CD4-positive, alpha-beta T cell (primary cell): ENCODE results near the gene KRT76. TPM values are rescaled to one million over a fixed set of nuclear protein-coding genes. Genes with fewer than 3 reads are reported as not detected.
"Not testable (repeated sequence)": the region's sequence is repeated elsewhere in the genome, so short reads cannot be mapped to it uniquely, and the experiment has no call there.

Source experiments
- ATAC-seq: fragments of 200-7000 bp; cut with Tn5 transposase; one replicate; pipeline ENCODE4 v1.10.0; 2022; ENCODE audit warnings: mild to moderate bottlenecking; ENCODE audit not compliant: poor library complexity
- CTCF ChIA-PET: fragments of 350-600 bp; sonication (Branson Sonifier 250); formaldehyde crosslinking; loops from one replicate; lab custom pipeline; 2021; ENCODE audit warnings: antibody characterized with exemption, inconsistent platforms; lab: Charles Lee
- POLR2A ChIA-PET: fragments of 350-600 bp; sonication (Branson Sonifier 250); formaldehyde crosslinking; loops from one replicate; lab custom pipeline; 2021; ENCODE audit warnings: antibody characterized with exemption, inconsistent platforms; lab: Charles Lee
- DNase-seq, 14 experiments: peaks; one replicate each; pipeline ENCODE4 v3.0.0-alpha.2; 2013 to 2020; ENCODE audit warnings: mixed read lengths in 2 of 14
- H3K27ac ChIP-seq, 2 donors: one replicate each; pipeline versions ENCODE4 v1.5.1 to v1.7.0; 2013; ENCODE audit warnings: low read length in 2 of 2, low read depth in 1 of 2, mild to moderate bottlenecking in 1 of 2
- H3K27me3 ChIP-seq, 2 experiments: 1 replicate in 1 of 2; 2 replicates in 1 of 2; pipeline versions ENCODE4 v1.6.1 to v1.7.0; 2013; ENCODE audit warnings: low read length in 2 of 2, control low read depth in 1 of 2, mild to moderate bottlenecking in 1 of 2, moderate library complexity in 1 of 2; ENCODE audit not compliant: insufficient read depth in 2 of 2, control insufficient read depth in 1 of 2
- H3K36me3 ChIP-seq: one replicate; pipeline ENCODE4 v1.6.1; 2013; ENCODE audit warnings: low read length, control low read depth; ENCODE audit not compliant: insufficient read depth
- H3K4me1 ChIP-seq: one replicate; pipeline ENCODE4 v1.6.1; 2013; ENCODE audit warnings: low read length, control low read depth; ENCODE audit not compliant: insufficient read depth
- H3K4me3 ChIP-seq: one replicate; pipeline ENCODE4 v1.5.1; 2013; ENCODE audit warnings: mild to moderate bottlenecking, low read length, moderate library complexity
- H3K9me3 ChIP-seq, 2 experiments: 1 replicate in 1 of 2; 2 replicates in 1 of 2; pipeline versions ENCODE4 v1.6.1 to v1.7.0; 2013; ENCODE audit warnings: low read length in 2 of 2, mild to moderate bottlenecking in 2 of 2, control low read depth in 1 of 2, moderate library complexity in 1 of 2; ENCODE audit not compliant: control insufficient read depth in 1 of 2, insufficient read depth in 1 of 2
- H3K27ac Mint-ChIP-seq: one replicate; pipeline ENCODE4 v1.8.0; 2020; ENCODE audit warnings: mixed read lengths
- H3K27me3 Mint-ChIP-seq: one replicate; pipeline ENCODE4 v1.8.0; 2021; ENCODE audit warnings: mixed read lengths
- H3K36me3 Mint-ChIP-seq: one replicate; pipeline ENCODE4 v1.8.0; 2021; ENCODE audit warnings: low read depth, mixed read lengths
- H3K4me1 Mint-ChIP-seq: one replicate; pipeline ENCODE4 v1.8.0; 2021; ENCODE audit warnings: low read depth, mixed read lengths
- H3K4me3 Mint-ChIP-seq: one replicate; pipeline ENCODE4 v1.8.0; 2020; ENCODE audit warnings: mild to moderate bottlenecking, mixed read lengths
- H3K9me3 Mint-ChIP-seq: one replicate; pipeline ENCODE4 v1.8.0; 2020; ENCODE audit warnings: mixed read lengths
- CTCF ChIP-seq: fragments of 200-600 bp; IDR thresholded peaks from one replicate; pipeline ENCODE4 v1.8.0; 2022; ENCODE audit warnings: antibody characterized with exemption, mild to moderate bottlenecking
- intact Hi-C, 2 experiments: fragments of 100-400 bp; cut with DNase I in 1 of 2; cut with micrococcal nuclease in 1 of 2; formaldehyde crosslinking; loops; one replicate each; pipeline versions ENCODE4 v1.15.1 to v1.9.0; 2023 to 2025; cut with DNase I, micrococcal nuclease
- total RNA-seq, 174 experiments: library from RNA in 2 of 174; stranded (reverse) in 2 of 174; gene quantifications; one replicate each; pipeline ENCODE4 v1.2.3 and lab custom pipeline; 2021 to 2026

Gene KRT76
- total RNA-seq, 2 experiments from 2014 or later: not detected

- Mint-ChIP-seq H3K4me1 (no peaks in the 10 kb centered on the region), H3K36me3 (no peaks in the 10 kb centered on the region), H3K27me3 (no peaks in the 10 kb centered on the region), H3K4me3 (no peak overlapping the region), H3K9me3 (no peaks in the 10 kb centered on the region), H3K27ac (no peak overlapping the region)
- H3K4me1 ChIP-seq: no peaks in the 10 kb centered on the region
- peaks cover 14% of the 10 kb centered on the region in 2 experiments for H3K9me3 ChIP-seq
- no peak for ATAC-seq
- ChIA-PET CTCF (no interaction called here), POLR2A (no interaction called here)
- H3K36me3 ChIP-seq: no peaks in the 10 kb centered on the region
- H3K27ac ChIP-seq: no peak overlapping the region
- DNase-seq: no peak
- peaks cover 0 to 3% of the 10 kb centered on the region in 2 experiments for H3K27me3 ChIP-seq
- no peak for TF ChIP-seq CTCF
- intact Hi-C loops: no loop called here
- no peak overlapping the region for H3K4me3 ChIP-seq
Observed at GRCh38 chr12:52761802-52762201, 15.3 kb downstream of the KRT76 start.

- H3K4me1 ChIP-seq, H3K27ac ChIP-seq, H3K27me3 ChIP-seq, H3K27ac Mint-ChIP-seq, H3K27me3 Mint-ChIP-seq, POLR2A ChIA-PET, intact Hi-C loops, H3K36me3 Mint-ChIP-seq, H3K4me3 ChIP-seq, H3K4me3 Mint-ChIP-seq, DNase-seq, CTCF ChIA-PET, ATAC-seq, H3K9me3 Mint-ChIP-seq, H3K36me3 ChIP-seq, H3K4me1 Mint-ChIP-seq: not testable (repeated sequence)
- peaks cover 14% of the 10 kb centered on the region in 2 experiments for H3K9me3 ChIP-seq
Observed at GRCh38 chr12:52761218-52761617, 15.9 kb downstream of the KRT76 start.

- ATAC-seq (no peak), DNase-seq (no peak)
- Histone ChIP-seq H3K27ac (no peak overlapping the region), H3K9me3 (peaks cover 14% of the 10 kb centered on the region in 2 experiments), H3K4me3 (no peak overlapping the region), H3K36me3 (no peaks in the 10 kb centered on the region), H3K4me1 (no peaks in the 10 kb centered on the region), H3K27me3 (peaks cover 0 to 5% of the 10 kb centered on the region in 2 experiments)
- Mint-ChIP-seq H3K36me3 (no peaks in the 10 kb centered on the region), H3K27ac (no peak overlapping the region), H3K4me1 (no peaks in the 10 kb centered on the region), H3K9me3 (no peaks in the 10 kb centered on the region), H3K27me3 (no peaks in the 10 kb centered on the region), H3K4me3 (no peak overlapping the region)
- TF ChIP-seq CTCF: no peak
- intact Hi-C loops: no loop called here
- POLR2A ChIA-PET: no interaction called here
- CTCF ChIA-PET: no interaction called here
Observed at GRCh38 chr12:52760623-52761022, 16.5 kb downstream of the KRT76 start.

- ChIA-PET CTCF (no interaction called here), POLR2A (interaction anchor here (1.2 kb wide), 1 partner anchor 149 kb away, joined by 3 read pairs; no protein-coding TSS in a partner anchor)
- no peak overlapping the region for H3K4me3 Mint-ChIP-seq
- no peak overlapping the region for H3K27ac Mint-ChIP-seq
- peaks cover 0 to 5% of the 10 kb centered on the region in 2 experiments for H3K27me3 ChIP-seq
- no peak overlapping the region for H3K4me3 ChIP-seq
- H3K36me3 ChIP-seq: no peaks in the 10 kb centered on the region
- H3K9me3 Mint-ChIP-seq: no peaks in the 10 kb centered on the region
- no peaks in the 10 kb centered on the region for H3K4me1 Mint-ChIP-seq
- peaks cover 14% of the 10 kb centered on the region in 2 experiments for H3K9me3 ChIP-seq
- no peak for TF ChIP-seq CTCF
- no peaks in the 10 kb centered on the region for H3K27me3 Mint-ChIP-seq
- H3K27ac ChIP-seq: no peak overlapping the region
- DNase-seq (no peak), ATAC-seq (no peak)
- intact Hi-C loops: no loop called here
- H3K4me1 ChIP-seq: no peaks in the 10 kb centered on the region
- no peaks in the 10 kb centered on the region for H3K36me3 Mint-ChIP-seq
Observed at GRCh38 chr12:52759695-52760094, 17.4 kb downstream of the KRT76 start.
